GM23248 (cell line): Measurements from ENCODE around the gene PAX7. TPM values are rescaled to one million over a fixed set of nuclear protein-coding genes. Genes with fewer than 3 reads are reported as not detected.

Experiments used
- DNase-seq: peaks from one replicate; pipeline ENCODE4 v3.0.0-alpha.2; 2015
- H2AFZ ChIP-seq: fragments of 200-600 bp; sonication (generic); 2 replicates; pipeline ENCODE4 v1.6.1; 2016; ENCODE audit warnings: antibody characterized with exemption
- H3F3A ChIP-seq: fragments of 200-600 bp; sonication (generic); 2 replicates; pipeline ENCODE4 v1.6.1; 2016; ENCODE audit warnings: mild to moderate bottlenecking, antibody characterized with exemption, mixed run types; ENCODE audit not compliant: insufficient read depth
- H3K27ac ChIP-seq: fragments of 200-600 bp; sonication (generic); 2 replicates; pipeline ENCODE4 v1.5.1; 2016; ENCODE audit warnings: mild to moderate bottlenecking
- H3K27me3 ChIP-seq: fragments of 200-600 bp; sonication (generic); replicated peaks from 2 replicates; pipeline ENCODE4 v1.6.1; 2016; ENCODE audit warnings: mild to moderate bottlenecking; ENCODE audit not compliant: insufficient read depth
- H3K36me3 ChIP-seq: fragments of 200-600 bp; sonication (generic); 2 replicates; pipeline ENCODE4 v1.6.1; 2016; ENCODE audit warnings: low read depth, mild to moderate bottlenecking
- H3K4me1 ChIP-seq: fragments of 200-600 bp; sonication (generic); 2 replicates; pipeline ENCODE4 v1.6.1; 2016; ENCODE audit warnings: mild to moderate bottlenecking; ENCODE audit not compliant: insufficient read depth
- H3K4me2 ChIP-seq: fragments of 200-600 bp; sonication (generic); one replicate; pipeline ENCODE4 v1.6.1; 2016; ENCODE audit warnings: mild to moderate bottlenecking; ENCODE audit not compliant: unreplicated experiment
- H3K4me3 ChIP-seq: fragments of 200-600 bp; sonication (generic); 2 replicates; pipeline ENCODE4 v1.5.1; 2016; ENCODE audit warnings: mild to moderate bottlenecking
- H3K79me2 ChIP-seq: fragments of 200-600 bp; sonication (generic); 2 replicates; pipeline ENCODE4 v1.6.1; 2016; ENCODE audit warnings: mild to moderate bottlenecking; ENCODE audit not compliant: insufficient read depth
- H3K9ac ChIP-seq: fragments of 200-600 bp; sonication (generic); 2 replicates; pipeline ENCODE4 v1.6.1; 2016; ENCODE audit warnings: mild to moderate bottlenecking
- H3K9me2 ChIP-seq: fragments of 200-600 bp; sonication (generic); 2 replicates; pipeline ENCODE4 v1.6.1; 2016; ENCODE audit warnings: mixed run types, mild to moderate bottlenecking, moderate library complexity; ENCODE audit not compliant: insufficient read depth
- H3K9me3 ChIP-seq: fragments of 200-600 bp; sonication (generic); one replicate; pipeline ENCODE4 v1.6.1; 2017; ENCODE audit warnings: low read depth
- H4K20me1 ChIP-seq: fragments of 200-600 bp; sonication (generic); 2 replicates; pipeline ENCODE4 v1.6.0; 2016; ENCODE audit not compliant: insufficient read depth
- EZH2 ChIP-seq: fragments of 200-600 bp; sonication (generic); IDR thresholded peaks from 2 replicates; pipeline ENCODE4 v1.6.1; 2018; ENCODE audit warnings: antibody characterized with exemption, mild to moderate bottlenecking; ENCODE audit not compliant: insufficient read depth, poor library complexity, severe bottlenecking
- EZH2phosphoT487 ChIP-seq: fragments of 200-600 bp; sonication (generic); IDR thresholded peaks from 2 replicates; pipeline ENCODE4 v1.6.1; 2018; ENCODE audit warnings: antibody characterized with exemption, moderate library complexity, mild to moderate bottlenecking, low read depth; ENCODE audit not compliant: insufficient read depth
- WGBS, 2 experiments: methylation state at CpG; one replicate each; pipeline ENCODE4 v1.1.6; 2015 to 2017; ENCODE audit warnings: low lambda C conversion rate in 2 of 2, low coverage in 1 of 2; ENCODE audit errors: missing lambda C conversion rate in 2 of 2; 5-methylcytosine and 5-hydroxymethylcytosine counted together
- in situ Hi-C: fragments of 300-500 bp; cut with MboI; formaldehyde crosslinking; loops from 2 replicates; pipeline ENCODE4 v1.15.0; 2020
- polyA plus RNA-seq: library from polyadenylated mRNA; unstranded; fragments of >200 nt; fragmentation: Nextera tagmentation; extraction: Ambion mirVana; gene quantifications from 2 replicates; pipeline ENCODE4 v1.2.1, GENCODE V29; 2016
- total RNA-seq: library from RNA; depleted of rRNA; stranded (reverse); fragments of >200 nt; shearing (Covaris generic); gene quantifications from 2 replicates; pipeline ENCODE4 v1.2.3, GENCODE V29; 2014

PAX7 gene
- total and polyA plus RNA-seq, 2 experiments from 2014 or later = not detected

DNA sequence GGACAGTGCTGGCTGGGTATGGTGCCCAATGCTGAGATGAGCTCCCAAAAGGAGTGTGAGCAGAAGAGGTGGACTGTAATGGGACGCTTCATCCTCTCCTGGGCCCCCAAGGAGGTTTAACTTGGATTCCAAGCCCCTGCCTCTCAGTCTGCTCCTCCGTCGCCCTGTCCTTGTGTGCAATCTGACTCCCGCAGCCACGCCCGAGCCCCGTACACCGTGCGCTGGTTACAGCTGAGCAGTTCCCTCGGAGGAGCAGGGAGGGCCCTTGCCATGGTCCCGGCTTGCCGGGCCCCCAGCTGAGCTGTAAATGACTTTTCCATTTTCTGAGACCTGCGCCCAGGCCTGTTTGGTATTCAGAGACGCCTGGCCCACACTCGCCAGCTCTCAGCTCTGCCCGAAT is 53.7 kb downstream of the PAX7 start:
- Histone ChIP-seq H3K4me3 (no peak overlapping the region), H3K27me3 (no peaks in the 10 kb centered on the region), H3K4me1 (no peaks in the 10 kb centered on the region), H3K36me3 (no peaks in the 10 kb centered on the region), H4K20me1 (no peaks in the 10 kb centered on the region), H3K4me2 (no peak overlapping the region), H3K9me3 (no peaks in the 10 kb centered on the region), H3K79me2 (no peaks in the 10 kb centered on the region), H2AFZ (no peak overlapping the region), H3K27ac (no peak overlapping the region), H3K9ac (no peak overlapping the region), H3F3A (no peaks in the 10 kb centered on the region), H3K9me2 (no peaks in the 10 kb centered on the region)
- no peak for DNase-seq
- TF ChIP-seq EZH2phosphoT487 (no peak), EZH2 (no peak)
- in situ Hi-C loops = no loop called here
- WGBS, 2 experiments = 15% methylated on average over 16 of the region's 16 CpGs

DNA sequence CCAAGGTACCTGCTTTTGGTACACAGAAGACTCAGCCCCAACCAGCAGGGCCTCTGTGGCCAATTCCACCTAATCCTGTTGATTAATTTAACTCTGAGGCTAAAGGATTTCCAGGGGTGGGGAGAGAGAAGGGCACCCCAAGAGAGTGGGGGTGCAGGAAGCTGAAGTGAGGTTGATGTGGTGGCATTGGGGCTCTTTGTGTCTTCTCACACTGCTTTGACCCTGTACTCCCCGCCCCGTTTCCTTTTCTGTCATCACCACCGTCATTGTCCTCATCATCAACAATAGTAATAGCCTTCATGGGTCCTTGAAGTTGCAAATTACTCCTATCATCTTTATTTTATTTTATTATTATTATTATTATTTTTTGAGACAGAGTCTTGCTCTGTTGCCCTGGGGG is 55.9 kb downstream of the PAX7 start:
- H3K36me3 ChIP-seq = no peaks in the 10 kb centered on the region
- no peaks in the 10 kb centered on the region for H3F3A ChIP-seq
- no peak overlapping the region for H3K27ac ChIP-seq
- no peaks in the 10 kb centered on the region for H3K27me3 ChIP-seq
- TF ChIP-seq EZH2 = no peak
- no peak for TF ChIP-seq EZH2phosphoT487
- H3K9ac ChIP-seq = no peak overlapping the region
- H3K4me3 ChIP-seq = no peak overlapping the region
- no peaks in the 10 kb centered on the region for H4K20me1 ChIP-seq
- 60 to 74% methylated on average over 3 of the region's 3 CpGs for WGBS, 2 experiments
- no peak overlapping the region for H2AFZ ChIP-seq
- no peaks in the 10 kb centered on the region for H3K79me2 ChIP-seq
- no peaks in the 10 kb centered on the region for H3K4me1 ChIP-seq
- no peak overlapping the region for H3K4me2 ChIP-seq
- DNase-seq = no peak
- no peaks in the 10 kb centered on the region for H3K9me2 ChIP-seq
- no peaks in the 10 kb centered on the region for H3K9me3 ChIP-seq
- in situ Hi-C loops = no loop called here

DNA sequence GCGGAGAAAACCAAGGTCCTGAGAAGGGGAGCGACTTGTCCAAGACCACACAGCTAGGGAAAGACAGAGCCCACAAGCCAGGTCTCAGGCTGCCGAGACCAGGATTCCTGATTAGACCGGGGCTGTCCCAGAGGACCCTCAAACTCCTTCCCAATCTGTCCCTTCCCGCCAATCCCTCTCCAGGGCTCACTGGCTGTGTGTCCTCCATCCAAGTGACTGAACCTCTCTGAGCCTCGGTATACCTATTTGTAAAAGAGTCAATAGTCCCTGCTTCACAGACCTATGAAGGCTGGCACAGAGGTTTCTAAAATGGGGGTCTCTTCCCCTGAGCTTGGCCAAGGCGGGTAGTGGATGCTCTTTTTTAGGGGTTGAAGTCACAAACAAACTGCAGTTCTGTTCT is 56.6 kb downstream of the PAX7 start:
- Histone ChIP-seq H3K79me2 (no peaks in the 10 kb centered on the region), H3K36me3 (no peaks in the 10 kb centered on the region), H3K9me3 (no peaks in the 10 kb centered on the region), H3K9me2 (no peaks in the 10 kb centered on the region), H4K20me1 (no peaks in the 10 kb centered on the region), H3K9ac (no peak overlapping the region), H3K4me3 (no peak overlapping the region), H3K4me2 (no peak overlapping the region), H3F3A (no peaks in the 10 kb centered on the region), H3K27ac (no peak overlapping the region), H3K4me1 (no peaks in the 10 kb centered on the region), H2AFZ (no peak overlapping the region), H3K27me3 (no peaks in the 10 kb centered on the region)
- no peak for TF ChIP-seq EZH2
- no peak for TF ChIP-seq EZH2phosphoT487
- 39 to 47% methylated on average over 7 of the region's 7 CpGs for WGBS, 2 experiments
- DNase-seq = no peak
- in situ Hi-C loops = no loop called here

DNA sequence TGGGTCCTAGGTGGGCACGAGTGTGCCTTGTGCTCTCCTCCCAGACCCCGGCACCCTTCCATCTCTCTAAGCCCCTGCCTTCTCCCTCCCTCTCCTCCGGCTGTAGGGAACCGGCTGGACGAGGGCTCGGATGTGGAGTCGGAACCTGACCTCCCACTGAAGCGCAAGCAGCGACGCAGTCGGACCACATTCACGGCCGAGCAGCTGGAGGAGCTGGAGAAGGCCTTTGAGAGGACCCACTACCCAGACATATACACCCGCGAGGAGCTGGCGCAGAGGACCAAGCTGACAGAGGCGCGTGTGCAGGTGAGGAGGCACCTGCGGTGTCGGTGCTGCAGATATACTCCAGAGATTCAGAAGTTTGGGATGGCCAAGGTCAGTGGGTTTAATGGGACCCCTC is 61.0 kb downstream of the PAX7 start:
- no peak for DNase-seq
- H3K4me3 ChIP-seq = no peak overlapping the region
- no peaks in the 10 kb centered on the region for H3F3A ChIP-seq
- no peak overlapping the region for H3K4me2 ChIP-seq
- no peaks in the 10 kb centered on the region for H4K20me1 ChIP-seq
- no peaks in the 10 kb centered on the region for H3K36me3 ChIP-seq
- no peaks in the 10 kb centered on the region for H3K9me3 ChIP-seq
- H3K27ac ChIP-seq = no peak overlapping the region
- no peak overlapping the region for H3K9ac ChIP-seq
- WGBS, 2 experiments = 67 to 71% methylated on average over 16 to 20 of the region's 20 CpGs
- H3K27me3 ChIP-seq = peaks cover 8% of the 10 kb centered on the region; the same call in 1 of the 2 replicates
- in situ Hi-C loops = no loop called here
- H3K4me1 ChIP-seq = no peaks in the 10 kb centered on the region
- H3K79me2 ChIP-seq = no peaks in the 10 kb centered on the region
- no peaks in the 10 kb centered on the region for H3K9me2 ChIP-seq
- no peak for TF ChIP-seq EZH2phosphoT487
- no peak for TF ChIP-seq EZH2
- H2AFZ ChIP-seq = no peak overlapping the region
